ENCODE results near the gene SNPH. TPM values are rescaled to one million over a fixed set of nuclear protein-coding genes. Genes with fewer than 3 reads are reported as not detected.

Gene SNPH
- total and polyA plus RNA-seq, 2 of the 8 experiments (the other 6 are each of a cell fraction or from before 2014, with no cell fraction given), result 0.98 to 4.9 TPM

- no peaks in the 10 kb centered on the region for H3K9me3 ChIP-seq (ENCODE audit: insufficient read depth in 2 of 2, low read depth in 1 of 2, low read length in 1 of 2)
- H3K79me1 ChIP-seq (ENCODE audit: low read depth, low read length), result no peaks in the 10 kb centered on the region
- no peak overlapping the region for H3K27ac ChIP-seq (ENCODE audit: low read depth, low read length)
- DNase-seq (ENCODE audit: low read depth in 1 of 2, low spot score in 2 of 2) (no peak), FAIRE-seq (no peak)
- no peak overlapping the region for H4K91ac ChIP-seq (replicated peaks; ENCODE audit: insufficient read length, low read length)
- no peak overlapping the region; the same call in 1 of the 2 replicates for H4K8ac ChIP-seq (ENCODE audit: extremely low read depth, insufficient read depth, low read length)
- H2BK5ac ChIP-seq (ENCODE audit: low read depth, low read length), result no peak overlapping the region
- H2BK20ac ChIP-seq (ENCODE audit: low read length), result no peak overlapping the region
- no peak overlapping the region for H2AK5ac ChIP-seq (ENCODE audit: low read depth, low read length)
- TF ChIP-seq NRF1 (IDR thresholded peaks at IDR 0.05; ENCODE audit: low read depth, low read length), result no peak
- TF ChIP-seq KDM5A (IDR thresholded peaks at IDR 0.05; ENCODE audit: low read length), result no peak
- TF ChIP-seq CTBP2 (IDR thresholded peaks at IDR 0.05; ENCODE audit: borderline replicate concordance, insufficient read depth, insufficient read length, low read length), result no peak
- no peak for TF ChIP-seq GABPA (IDR thresholded peaks at IDR 0.05; ENCODE audit: borderline replicate concordance, insufficient read depth, low read length)
- TF ChIP-seq USF2 (IDR thresholded peaks at IDR 0.05; ENCODE audit: low read length), result no peak
- no peak for TF ChIP-seq TAF1 (IDR thresholded peaks at IDR 0.05; ENCODE audit: low read depth, low read length)
- H3K56ac ChIP-seq (replicated peaks; ENCODE audit: insufficient read length, low read depth, low read length), result no peak overlapping the region
- H3K14ac ChIP-seq (ENCODE audit: insufficient read length), result no peak overlapping the region
- no peak overlapping the region for H4K5ac ChIP-seq (ENCODE audit: insufficient read length, low read depth, low read length)
- no peaks in the 10 kb centered on the region for H3K36me3 ChIP-seq (ENCODE audit: control insufficient read depth in 2 of 4, insufficient read depth in 4 of 4, low read length in 3 of 4)
- H3K18ac ChIP-seq (ENCODE audit: extremely low read depth, low read length), result no peak overlapping the region
- no peak overlapping the region for H3K4ac ChIP-seq (replicated peaks; ENCODE audit: insufficient read length, low read depth, low read length)
- no peaks in the 10 kb centered on the region for H3K4me1 ChIP-seq (replicated peaks in 1 of 4; ENCODE audit: control insufficient read depth in 3 of 4, insufficient read depth in 4 of 4, low read length in 3 of 4)
- H2BK15ac ChIP-seq (ENCODE audit: low read length), result no peak overlapping the region
- H3K27me3 ChIP-seq (replicated peaks in 1 of 4; ENCODE audit: control insufficient read depth in 3 of 4, extremely low read depth in 1 of 4, insufficient read depth in 3 of 4, low read length in 3 of 4), result no peaks in the 10 kb centered on the region; a peak in 2 of 7 replicates
- no peak overlapping the region for H2BK12ac ChIP-seq (ENCODE audit: low read depth, low read length)
- H2AFZ ChIP-seq (ENCODE audit: low read length), result no peak overlapping the region
- no peak overlapping the region for H3K9ac ChIP-seq (replicated peaks in 1 of 4; ENCODE audit: extremely low read depth in 1 of 4, low read depth in 3 of 4, low read length in 3 of 4)
- no peaks in the 10 kb centered on the region for H3K79me2 ChIP-seq (ENCODE audit: control insufficient read depth in 1 of 2, insufficient read depth in 2 of 2, low read length in 2 of 2)
- peaks cover 0 to 2% of the 10 kb centered on the region in 2 experiments for H4K20me1 ChIP-seq (replicated peaks in 1 of 2; ENCODE audit: control insufficient read depth in 1 of 2, insufficient read depth in 2 of 2, low read length in 2 of 2)
- 89% methylated on average over 6 of the region's 6 CpGs; no CpG with 5 or more reads in 1 of the 2 experiments for WGBS, 2 experiments (ENCODE audit: extremely low coverage in 1 of 2, insufficient coverage in 1 of 2, insufficient read length in 1 of 2, insufficient replicate concordance in 2 of 2, low coverage in 1 of 2, low lambda C conversion rate in 2 of 2, missing lambda C conversion rate in 1 of 2)
- H3K4me2 ChIP-seq (ENCODE audit: insufficient read depth in 1 of 2, low read depth in 2 of 2, low read length in 2 of 2), result no peak overlapping the region
- ChIA-PET POLR2A (ENCODE audit: partially characterized antibody) (no interaction called here), CTCF (ENCODE audit: partially characterized antibody) (interaction anchor here (1.5 kb wide), 1 partner anchor 173 kb away, joined by 3 read pairs; no protein-coding TSS in a partner anchor)
- H2BK120ac ChIP-seq (replicated peaks; ENCODE audit: low read depth, low read length), result no peak overlapping the region
- no peaks in the 10 kb centered on the region for H3K23me2 ChIP-seq (ENCODE audit: low read depth, low read length)
- H3K4me3 ChIP-seq (ENCODE audit: extremely low read depth in 1 of 4, insufficient read depth in 2 of 4, low read depth in 3 of 4, low read length in 4 of 4), result no peak overlapping the region
- H3K23ac ChIP-seq (ENCODE audit: insufficient read length), result no peak overlapping the region
Measured at GRCh38 chr20:1293641-1294379, 27.7 kb downstream of the SNPH start.

Data from H1 (cell line).